GM12878 (cell line): ENCODE results near the gene ALDH1A2.

ENCODE experiments used
- CTCF ChIP-seq, 3 experiments: IDR thresholded peaks in 2 of 3; conservative IDR thresholded peaks in 1 of 3; 2 replicates each; pipeline ENCODE4 v1.5.1; 2011; ENCODE audit warnings: low read depth in 3 of 3, low read length in 3 of 3, mild to moderate bottlenecking in 3 of 3, control low read depth in 2 of 3, moderate library complexity in 2 of 3, inconsistent platforms in 1 of 3, mixed read lengths in 1 of 3; ENCODE audit not compliant: control insufficient read depth in 2 of 3, insufficient read depth in 1 of 3; ENCODE audit errors: extremely low read depth in 1 of 3
- EZH2 ChIP-seq: IDR thresholded peaks from 2 replicates; pipeline ENCODE4 v1.6.1; 2012; ENCODE audit warnings: low read depth, mild to moderate bottlenecking, control low read depth, inconsistent platforms, low read length, borderline replicate concordance; ENCODE audit not compliant: control insufficient read depth
- SIX5 ChIP-seq: IDR thresholded peaks from 2 replicates; pipeline ENCODE4 v1.6.1; 2011; ENCODE audit warnings: mild to moderate bottlenecking, low read depth, low read length, moderate library complexity; ENCODE audit not compliant: severe bottlenecking
- ZNF274 ChIP-seq: IDR thresholded peaks from one replicate; pipeline ENCODE4 v1.8.0; 2011; ENCODE audit not compliant: insufficient read length, insufficient read depth

GRCh38 chr15:57916695-57917094, 148.8 kb downstream of the ALDH1A2 start:
- TF ChIP-seq ZNF274 (no peak), SIX5 (no peak), CTCF (IDR thresholded peaks at IDR 0.05 in 2 of 3, conservative IDR thresholded peaks at IDR 0.05 in 1 of 3; ENCODE audit: control insufficient read depth in 2 of 3, extremely low read depth in 1 of 3, insufficient read depth in 1 of 3, low read depth in 3 of 3, low read length in 3 of 3) (no peak), EZH2 (no peak)
